ENCODE results near the gene CSPG4. TPM values are rescaled to one million over a fixed set of nuclear protein-coding genes. Genes with fewer than 3 reads are reported as not detected.
"Not testable (repeated sequence)": the region's sequence is repeated elsewhere in the genome, so short reads cannot be mapped to it uniquely, and the experiment has no call there.

The CSPG4 gene
- total RNA-seq, 1 experiment from 2014 or later, result 15.4 TPM

- DNase-seq (ENCODE audit: low read depth), result no peak
These were observed 62.8 kb downstream of the CSPG4 start for GRCh38 chr15:75649848-75650247.

DNA sequence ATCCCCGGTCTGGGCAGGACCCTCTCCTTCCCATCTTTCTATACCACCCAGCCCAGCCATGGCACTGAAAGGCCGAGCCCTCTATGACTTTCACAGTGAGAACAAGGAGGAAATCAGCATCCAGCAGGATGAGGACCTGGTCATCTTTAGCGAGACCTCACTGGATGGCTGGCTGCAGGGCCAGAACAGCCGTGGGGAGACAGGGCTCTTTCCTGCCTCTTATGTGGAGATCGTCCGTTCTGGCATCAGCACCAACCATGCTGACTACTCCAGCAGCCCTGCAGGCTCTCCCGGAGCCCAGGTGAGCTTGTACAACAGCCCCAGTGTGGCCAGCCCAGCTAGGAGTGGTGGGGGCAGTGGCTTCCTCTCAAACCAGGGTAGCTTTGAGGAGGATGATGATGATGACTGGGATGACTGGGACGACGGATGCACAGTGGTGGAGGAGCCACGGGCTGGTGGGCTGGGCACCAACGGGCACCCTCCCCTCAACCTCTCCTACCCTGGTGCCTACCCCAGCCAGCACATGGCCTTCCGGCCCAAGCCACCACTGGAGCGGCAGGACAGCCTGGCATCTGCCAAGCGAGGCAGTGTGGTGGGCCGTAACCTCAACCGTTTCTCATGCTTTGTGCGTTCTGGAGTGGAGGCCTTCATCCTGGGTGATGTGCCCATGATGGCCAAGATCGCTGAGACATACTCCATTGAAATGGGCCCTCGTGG is 63.4 kb downstream of the CSPG4 start:
- no peak for DNase-seq (ENCODE audit: low read depth)

- DNase-seq (ENCODE audit: low read depth), result no peak
These were observed 64.3 kb downstream of the CSPG4 start for GRCh38 chr15:75648156-75649000.

DNA sequence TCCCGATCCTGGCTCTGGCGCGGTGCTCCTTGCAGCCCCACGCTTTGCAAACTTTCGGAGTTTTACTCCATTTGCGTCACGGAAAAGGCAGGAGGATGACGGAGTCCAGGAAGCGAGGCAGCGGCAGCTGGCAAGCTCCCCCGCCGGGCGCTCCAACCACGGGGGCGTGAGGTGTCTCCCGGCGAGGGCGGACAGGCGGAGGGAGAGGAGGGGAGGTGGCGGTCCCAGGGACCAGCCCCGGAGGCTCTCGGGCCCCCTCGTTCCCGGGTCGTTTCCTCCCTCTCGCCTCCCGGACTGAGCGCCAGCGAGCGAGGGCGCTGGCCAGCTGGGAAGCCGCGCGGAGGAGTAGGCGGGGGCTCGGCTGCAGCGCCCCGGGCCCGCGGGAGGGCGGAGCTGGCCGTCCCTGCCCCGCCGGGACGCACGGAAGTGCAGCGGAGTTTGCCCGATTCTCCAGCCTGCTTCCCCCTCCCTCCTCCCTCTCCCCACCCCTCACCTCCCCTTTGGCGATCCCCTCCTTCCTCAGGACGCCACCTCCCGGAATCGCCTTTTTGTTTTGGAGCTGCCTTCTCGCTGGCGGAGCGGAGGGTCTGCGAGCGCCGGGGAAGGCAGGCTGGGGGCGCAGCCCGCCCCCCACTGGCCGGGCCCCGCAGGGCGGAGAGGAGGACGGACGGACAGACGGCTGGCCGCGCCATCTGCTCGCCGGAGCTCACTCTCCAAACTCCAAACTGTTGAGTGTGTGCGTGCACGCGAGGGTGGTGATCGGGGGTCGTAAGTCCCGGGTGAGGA is 65.1 kb downstream of the CSPG4 start, which contains the start of gene SNX33:
Gene SNX33, plus strand, starts transcription at position 543 of the 786 bp plus-strand sequence. CDS start 1,191 bp downstream, outside the sequence.
- peak; percentile 80 for DNase-seq (ENCODE audit: low read depth)

DNA sequence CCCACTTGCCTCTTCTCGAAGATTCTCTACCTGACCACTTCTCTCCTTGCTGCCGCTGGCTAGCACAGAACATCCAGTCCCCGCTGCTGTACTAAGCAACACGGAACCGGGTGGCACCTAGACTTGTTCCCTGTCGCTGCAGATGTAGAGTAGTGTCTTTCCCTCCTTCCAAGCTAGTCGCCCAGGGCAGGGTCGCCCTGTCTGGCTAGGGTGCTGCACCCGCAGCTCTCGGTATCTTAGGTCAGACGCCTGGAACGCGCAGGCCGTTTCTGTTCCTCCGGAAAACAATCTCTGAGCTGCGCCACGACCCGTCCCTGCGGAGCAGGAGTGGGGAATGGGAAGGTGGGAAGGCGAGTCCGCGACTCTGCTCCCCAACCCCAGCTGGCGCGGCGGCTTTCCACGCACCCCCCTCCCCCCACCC is 65.7 kb downstream of the CSPG4 start:
- no peak for DNase-seq (ENCODE audit: low read depth)

GRCh38 chr15:75646112-75646943 is 66.3 kb downstream of the CSPG4 start:
- no peak for DNase-seq (ENCODE audit: low read depth)

DNA sequence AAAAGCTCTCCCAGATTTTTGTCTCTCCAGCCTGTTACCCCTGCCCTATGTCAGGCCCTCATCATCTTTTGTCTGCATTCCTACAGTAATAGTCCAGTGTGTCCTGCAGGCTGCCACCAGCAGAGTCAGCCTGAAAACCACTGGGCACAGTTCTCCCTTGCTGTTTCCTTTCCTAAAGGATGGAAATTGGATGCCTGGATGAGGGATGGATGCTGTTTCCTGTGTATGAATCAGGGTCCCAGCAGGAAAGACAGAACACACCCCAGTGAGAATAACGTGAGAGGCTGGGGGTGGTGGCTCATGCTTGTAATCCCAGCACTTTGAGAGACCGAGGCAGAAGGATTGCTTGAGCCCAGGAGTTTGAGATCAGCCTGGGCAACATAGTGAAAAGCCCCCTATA is 68.3 kb downstream of the CSPG4 start:
- peak; percentile 89 for DNase-seq (ENCODE audit: low read depth)

DNA sequence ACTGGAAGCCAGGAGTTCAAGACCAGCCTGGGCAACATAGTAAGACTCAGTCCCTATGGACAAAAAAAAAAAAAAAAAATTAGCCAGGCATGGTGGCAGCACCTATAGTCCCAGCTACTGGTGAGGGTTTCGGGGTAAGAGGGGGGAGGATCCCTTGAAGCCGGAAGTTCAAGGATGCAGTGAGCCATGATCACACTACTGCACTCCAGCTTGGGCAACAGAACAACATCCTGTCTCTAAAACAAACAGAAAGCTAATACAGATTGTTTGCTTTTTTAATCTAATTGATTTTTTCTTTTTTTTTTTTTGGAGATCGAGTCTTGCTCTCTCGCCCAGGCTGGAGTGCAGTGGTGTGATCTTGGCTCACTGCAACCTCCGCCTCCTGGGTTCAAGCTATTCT is 71.0 kb downstream of the CSPG4 start:
- no peak for DNase-seq (ENCODE audit: low read depth)

GRCh38 chr15:75641179-75641503 is 71.5 kb downstream of the CSPG4 start:
- no peak for DNase-seq (ENCODE audit: low read depth)

DNA sequence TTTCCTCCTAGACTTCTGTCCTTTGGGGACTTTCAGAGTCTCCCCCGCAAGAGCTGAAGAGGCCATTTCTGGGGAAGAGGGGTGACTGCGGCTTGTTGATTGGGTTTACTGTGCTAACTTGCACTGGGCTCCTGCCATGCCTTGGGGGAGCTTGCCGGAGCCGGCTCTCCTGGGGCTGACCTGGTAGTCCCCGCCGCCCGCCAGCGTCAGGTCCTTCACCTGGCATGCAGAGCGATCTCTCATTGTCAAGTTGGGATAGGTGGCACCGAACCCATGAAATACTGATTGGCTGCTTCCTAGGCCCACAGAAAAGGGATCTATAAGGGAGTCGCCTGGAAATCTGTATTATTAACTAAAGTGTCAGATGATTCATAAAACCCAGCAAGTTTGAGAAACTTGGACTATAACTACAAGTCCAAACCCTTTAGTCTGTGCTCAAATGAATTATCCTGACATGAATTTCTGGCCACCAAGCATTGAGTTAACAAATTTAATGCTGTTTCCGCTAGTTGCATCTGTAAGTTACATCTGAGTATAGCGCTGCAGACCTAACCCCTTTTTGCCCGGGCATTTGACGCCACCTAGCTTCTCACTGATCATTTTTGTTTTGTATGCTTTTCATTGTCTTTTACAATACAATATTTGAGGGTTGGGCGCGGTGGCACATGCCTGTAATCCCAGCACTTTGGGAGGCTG is 72.0 kb downstream of the CSPG4 start:
- DNase-seq (ENCODE audit: low read depth), result peak; percentile 78

DNA sequence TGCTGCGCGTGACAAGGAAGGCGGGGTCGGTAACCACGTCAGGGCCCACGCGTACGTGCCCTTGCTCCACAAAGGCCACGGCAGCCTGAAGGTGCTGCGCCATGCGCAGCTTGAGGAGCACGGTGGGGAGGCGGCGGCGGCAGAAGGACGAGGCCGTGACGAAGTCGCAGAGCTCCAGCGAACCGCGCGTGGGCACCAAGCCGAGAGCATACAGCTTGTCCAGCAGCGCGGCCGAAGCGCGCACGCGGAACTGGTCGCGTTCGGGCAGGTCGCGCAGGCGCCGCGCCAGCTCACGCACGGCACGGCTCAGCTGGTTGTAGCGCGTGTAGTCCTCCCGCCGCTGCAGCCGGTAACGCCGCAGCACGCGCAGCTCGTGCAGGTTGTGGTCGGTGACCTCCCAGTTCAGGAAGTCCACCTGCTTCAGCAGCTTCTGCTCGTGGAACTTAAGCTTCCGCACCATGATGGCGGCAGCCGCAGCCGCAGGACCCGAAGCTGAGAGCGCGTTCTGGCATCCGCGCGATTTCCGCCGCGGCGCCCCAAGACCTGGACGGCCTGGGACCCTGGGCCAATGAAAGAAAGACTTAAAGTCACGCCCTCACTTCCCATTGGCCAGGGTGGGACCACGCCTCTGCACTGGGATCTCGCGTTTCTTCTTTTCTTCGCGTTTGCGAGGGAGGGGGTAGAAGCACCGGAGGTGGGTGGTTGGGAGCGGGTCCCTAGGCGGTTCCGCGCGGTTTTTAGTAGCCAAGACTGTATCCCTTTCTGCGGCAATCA is 72.8 kb downstream of the CSPG4 start, which contains the start of gene IMP3:
Gene IMP3, minus strand, starts transcription at position 516 of the 774 bp plus-strand sequence. Its CDS starts 56 bp downstream, at position 460.
- peak; percentile 97 for DNase-seq (ENCODE audit: low read depth)

DNA sequence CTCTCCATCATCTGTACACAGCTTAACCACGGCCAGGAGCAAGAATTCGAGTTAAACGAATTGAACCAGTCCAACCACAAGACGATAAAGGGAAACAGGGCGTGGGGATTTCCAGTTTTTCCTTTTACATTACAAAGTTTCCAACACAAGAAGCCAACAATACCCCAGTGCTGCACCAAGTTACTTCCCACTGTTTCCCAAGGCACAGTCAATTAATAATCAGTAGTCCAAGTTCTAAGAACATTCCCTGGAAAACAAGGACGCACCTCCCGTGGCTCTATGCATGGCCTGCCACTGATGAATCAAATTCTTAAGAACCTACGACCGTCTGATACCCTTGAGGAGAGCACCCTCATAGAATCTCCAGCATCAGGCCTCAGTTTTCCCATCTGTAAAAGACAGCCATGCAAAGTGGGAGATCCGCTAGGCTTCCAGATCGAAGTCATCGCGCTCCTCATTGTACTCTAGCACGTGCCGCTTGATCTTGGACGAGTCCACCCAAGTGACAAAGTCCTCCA is 73.4 kb downstream of the CSPG4 start:
- DNase-seq (ENCODE audit: low read depth), result no peak

DNA sequence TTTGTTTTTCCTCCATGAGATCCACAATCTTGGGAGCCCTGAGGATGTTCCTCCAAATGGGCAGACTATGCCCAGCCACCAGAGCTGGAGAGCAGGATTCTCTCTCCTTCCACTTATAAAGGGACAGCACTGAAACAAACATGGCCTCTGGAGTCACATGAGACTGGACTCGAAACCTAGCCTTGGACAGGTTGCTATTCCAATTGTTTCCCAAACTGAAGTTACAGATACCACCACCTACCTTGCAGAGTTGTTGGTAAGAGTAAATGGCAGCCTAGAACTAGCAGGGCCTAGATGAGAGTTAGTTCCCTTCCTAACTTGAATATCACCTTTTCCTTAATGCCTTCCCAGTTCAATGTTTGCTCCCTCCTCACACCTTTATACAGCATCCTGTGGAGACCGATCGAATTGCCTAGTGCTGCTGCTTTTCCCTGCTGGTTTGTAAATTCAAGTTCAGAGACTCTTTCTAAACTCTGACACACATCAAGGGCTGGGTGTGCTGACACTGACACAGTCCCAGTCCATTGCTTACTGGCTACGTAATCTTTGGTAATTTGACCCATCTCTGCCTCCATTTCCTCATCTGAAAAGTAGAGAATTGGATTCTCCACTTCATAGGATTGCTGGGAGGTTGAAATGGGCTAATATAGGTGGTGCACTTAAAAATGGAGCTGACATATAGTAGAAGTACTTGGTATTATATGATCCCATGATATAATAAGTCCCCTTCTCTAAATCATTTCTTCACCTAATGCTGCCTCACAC is 75.2 kb downstream of the CSPG4 start:
- DNase-seq (ENCODE audit: low read depth), result no peak

- no peak for DNase-seq (ENCODE audit: low read depth)
These were observed 76.6 kb downstream of the CSPG4 start for GRCh38 chr15:75636026-75636425.

DNA sequence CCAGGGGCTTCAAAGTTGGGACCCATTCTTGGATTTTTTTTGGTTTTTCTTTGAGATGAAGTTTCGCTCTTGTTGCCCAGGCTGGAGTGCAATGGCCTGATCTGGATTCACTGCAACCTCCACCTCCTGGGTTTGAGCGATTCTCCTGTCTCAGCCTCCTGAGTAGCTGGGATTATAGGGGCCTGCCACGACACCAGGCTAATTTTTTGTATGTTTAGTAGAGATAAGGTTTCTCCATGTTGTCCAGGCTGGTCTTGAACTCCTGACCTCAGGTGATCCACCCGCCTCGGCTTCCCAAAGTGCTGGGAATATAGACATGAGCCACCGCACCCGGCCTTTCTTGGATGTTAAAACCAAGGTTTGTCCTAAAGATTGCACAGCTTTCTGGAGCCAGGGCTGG is 78.7 kb downstream of the CSPG4 start:
- not testable (repeated sequence) for DNase-seq (ENCODE audit: low read depth)

GRCh38 chr15:75631935-75632334 is 80.7 kb downstream of the CSPG4 start:
- DNase-seq (ENCODE audit: low read depth), result no peak

GRCh38 chr15:75625542-75626347 is 86.9 kb downstream of the CSPG4 start, which contains the start of gene SNUPN:
Gene SNUPN (minus strand): TSS chr15:75625725. CDS start chr15:75621051, 4,674 bp downstream.
- peak; percentile 93 for DNase-seq (ENCODE audit: low read depth)
